DMS 273 (cell line): ENCODE results near the gene ARHGAP15.

ENCODE experiments used
- DNase-seq: peaks from one replicate; lab custom pipeline; 2025; ENCODE audit not compliant: unreplicated experiment; lab: John Stamatoyannopoulos, UW

ARHGAP15 gene

GRCh38 chr2:143259368-143259958 is 130.2 kb downstream of the ARHGAP15 start:
- peak; percentile 85 for DNase-seq

GRCh38 chr2:143261986-143262385 is 132.8 kb downstream of the ARHGAP15 start:
- no peak for DNase-seq

GRCh38 chr2:143262389-143262788 is 133.2 kb downstream of the ARHGAP15 start:
- no peak for DNase-seq

GRCh38 chr2:143263066-143263625 is 133.9 kb downstream of the ARHGAP15 start:
- DNase-seq = peak; percentile 12

- no peak for DNase-seq
These were observed 135.6 kb downstream of the ARHGAP15 start for GRCh38 chr2:143264851-143265250.

GRCh38 chr2:143279672-143280071 is 150.5 kb downstream of the ARHGAP15 start:
- no peak for DNase-seq

GRCh38 chr2:143280097-143280757 is 151.0 kb downstream of the ARHGAP15 start:
- no peak for DNase-seq

- DNase-seq = peak; percentile 10
These were observed 153.5 kb downstream of the ARHGAP15 start for GRCh38 chr2:143282684-143283083.

GRCh38 chr2:143284087-143284675 is 155.0 kb downstream of the ARHGAP15 start:
- peak; percentile 66 for DNase-seq

GRCh38 chr2:143289025-143289424 is 159.8 kb downstream of the ARHGAP15 start:
- no peak for DNase-seq

- DNase-seq = no peak
These were observed 161.0 kb downstream of the ARHGAP15 start for GRCh38 chr2:143290221-143290620.

GRCh38 chr2:143294068-143294467 is 164.8 kb downstream of the ARHGAP15 start:
- no peak for DNase-seq

GRCh38 chr2:143296089-143296488 is 166.9 kb downstream of the ARHGAP15 start:
- no peak for DNase-seq

- DNase-seq = no peak
These were observed 168.0 kb downstream of the ARHGAP15 start for GRCh38 chr2:143297182-143297581.

GRCh38 chr2:143300536-143300935 is 171.3 kb downstream of the ARHGAP15 start:
- DNase-seq = no peak

- DNase-seq = no peak
These were observed 182.2 kb downstream of the ARHGAP15 start for GRCh38 chr2:143311426-143311825.

GRCh38 chr2:143312441-143312840 is 183.2 kb downstream of the ARHGAP15 start:
- no peak for DNase-seq

GRCh38 chr2:143313861-143314260 is 184.6 kb downstream of the ARHGAP15 start:
- no peak for DNase-seq

- no peak for DNase-seq
These were observed 192.8 kb downstream of the ARHGAP15 start for GRCh38 chr2:143321994-143322393.

- no peak for DNase-seq
These were observed 200.1 kb downstream of the ARHGAP15 start for GRCh38 chr2:143329288-143329687.

- no peak for DNase-seq
These were observed 204.1 kb downstream of the ARHGAP15 start for GRCh38 chr2:143333168-143333791.

- no peak for DNase-seq
These were observed 204.6 kb downstream of the ARHGAP15 start for GRCh38 chr2:143333847-143334246.
